ENCODE results near the gene RAB15.
A peak's percentile ranks its signal among the peaks of the same experiment; 100 is the strongest.

RAB15 gene

GRCh38 chr14:64987438-64987767 lies 15.3 kb upstream of the RAB15 start:
- no peak for DNase-seq

- DNase-seq: peak; percentile 95
These were observed 14.7 kb upstream of the RAB15 start, which contains the start of gene FNTB for GRCh38 chr14:64986648-64987437. FNTB (plus strand) TSS chr14:64986895; CDS start chr14:64986954, 59 bp downstream.

DNA sequence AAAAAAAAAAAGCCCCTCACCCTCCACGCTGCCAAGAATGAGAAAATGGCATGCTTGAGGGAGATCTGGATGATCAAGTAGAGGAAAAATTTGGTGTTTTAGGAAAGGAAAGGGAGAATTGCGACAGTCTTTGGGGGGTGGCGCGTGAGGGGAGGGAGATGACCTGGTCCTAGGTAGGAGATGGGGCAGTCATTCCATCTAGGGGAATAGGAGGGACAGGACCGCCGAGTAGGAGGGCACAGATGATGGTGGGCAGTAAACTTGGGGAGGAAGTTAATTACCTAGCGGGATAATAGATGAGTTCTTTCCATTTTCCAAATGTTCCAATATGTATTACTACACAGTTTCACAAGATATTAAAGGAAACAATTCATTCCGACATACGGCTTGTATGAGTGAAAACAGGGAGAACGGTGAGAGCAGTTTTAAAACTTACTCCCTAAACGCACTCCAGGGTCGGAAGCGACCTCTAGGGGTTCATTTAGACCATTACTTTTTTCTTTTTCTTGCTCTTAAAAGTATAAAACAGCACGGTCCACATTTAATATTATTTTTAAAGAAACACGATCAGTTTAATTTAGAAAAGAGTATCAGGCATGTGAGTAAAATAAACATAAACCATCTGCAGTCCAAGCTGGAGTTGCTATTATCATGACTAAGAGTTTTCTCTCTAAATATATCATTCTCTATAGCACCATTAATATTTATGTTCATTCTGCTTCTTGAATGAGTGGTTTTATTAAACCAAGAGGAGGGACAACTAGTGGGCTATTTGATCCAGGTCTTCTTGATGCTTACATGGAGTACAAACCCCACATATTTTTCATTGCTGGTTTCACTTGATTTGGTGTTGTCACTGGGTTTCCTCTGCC lies 11.5 kb upstream of the RAB15 start:
- peak; percentile 68 for DNase-seq

DNA sequence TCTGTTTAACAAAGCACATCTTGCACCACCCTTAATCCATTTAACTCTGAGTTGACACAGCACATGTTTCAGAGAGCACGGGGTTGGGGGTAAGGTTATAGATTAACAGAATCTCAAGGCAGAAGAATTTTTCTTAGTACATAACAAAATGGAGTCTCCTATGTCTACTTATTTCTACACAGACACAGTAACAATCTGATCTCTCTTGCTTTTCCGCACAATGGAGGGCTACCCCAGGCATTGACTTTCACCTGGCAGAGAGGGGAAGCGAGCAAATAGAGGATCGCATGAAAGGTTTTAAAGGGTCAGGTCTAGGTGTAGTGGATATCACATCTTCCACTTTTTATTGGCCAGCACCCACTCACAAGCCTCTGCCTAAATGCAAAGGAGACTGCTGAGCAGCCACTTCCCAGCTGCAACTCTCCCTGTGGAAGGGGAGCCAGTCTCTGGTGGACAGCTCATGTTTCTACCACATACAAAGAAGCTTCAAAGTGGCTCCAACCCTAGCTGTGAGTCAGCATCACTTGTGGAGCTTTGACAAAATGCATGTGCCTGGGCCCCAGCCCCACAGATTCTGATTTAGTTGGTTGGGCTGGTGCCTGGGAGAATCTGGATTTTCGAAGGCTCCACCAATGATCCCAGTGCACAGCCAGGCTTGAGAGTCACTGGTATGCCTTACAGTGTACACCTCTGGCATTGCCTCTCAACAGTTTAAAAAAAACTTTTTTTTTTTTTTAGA lies 7.4 kb upstream of the RAB15 start:
- DNase-seq: no peak

GRCh38 chr14:64974563-64974962 lies 2.4 kb upstream of the RAB15 start:
- DNase-seq: no peak

GRCh38 chr14:64973826-64974225 lies 1.7 kb upstream of the RAB15 start:
- no peak for DNase-seq

DNA sequence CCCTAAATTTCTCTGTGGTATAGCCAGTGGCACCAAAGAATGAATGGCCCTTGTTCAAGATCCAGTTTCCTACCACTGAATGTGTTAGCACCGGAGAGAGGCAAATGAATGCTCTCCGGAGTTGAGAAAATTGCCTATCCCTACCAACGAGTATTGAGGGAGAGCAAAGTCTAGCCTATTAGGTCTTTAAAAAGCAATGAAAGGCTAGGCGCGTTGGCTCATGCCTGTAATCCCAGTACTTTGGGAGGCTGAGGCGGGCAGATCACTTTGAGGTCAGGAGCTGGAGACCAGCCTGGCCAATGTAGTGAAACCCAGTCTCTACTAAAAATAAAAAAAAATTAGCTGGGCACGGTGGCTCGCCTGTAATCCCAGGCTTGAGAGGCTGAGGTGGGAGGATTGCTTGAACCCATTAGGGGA lies 898 bp upstream of the RAB15 start:
- no peak for DNase-seq

- DNase-seq: no peak
These were observed 619 bp downstream of the RAB15 start for GRCh38 chr14:64971491-64971942.

DNA sequence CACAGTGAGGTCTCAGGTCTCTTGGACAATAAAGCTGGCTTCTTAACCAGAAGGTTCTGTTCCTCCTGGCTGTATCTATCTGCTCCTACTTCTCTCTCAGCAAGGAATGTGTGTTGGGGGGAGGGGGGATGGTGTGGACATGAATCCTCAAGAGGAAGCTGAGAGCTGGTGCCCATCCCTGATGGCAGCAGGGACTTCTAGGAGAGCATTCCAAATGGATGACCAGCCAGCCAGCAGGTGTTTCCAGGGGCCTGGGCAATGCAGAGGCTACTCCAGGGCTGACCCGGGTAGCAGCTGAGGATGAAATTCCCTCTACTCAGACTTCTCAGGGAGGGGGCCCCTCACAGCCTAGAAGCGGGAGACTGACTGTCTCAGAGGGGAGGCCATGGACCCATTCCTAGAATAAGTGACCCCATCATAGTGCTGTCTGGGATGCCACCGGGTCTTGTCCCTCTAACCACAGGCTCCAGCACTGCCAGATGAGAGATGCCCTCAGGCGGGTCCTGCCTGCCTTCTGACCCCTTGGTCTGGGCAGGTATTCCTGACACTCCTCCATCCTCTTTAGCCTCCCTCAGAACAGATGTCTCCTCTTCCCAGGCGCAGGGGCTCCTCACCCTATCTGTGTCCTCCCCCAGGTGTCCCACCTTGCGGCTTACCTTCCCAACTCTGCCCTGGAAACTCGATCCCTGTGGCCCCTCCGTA lies 1.2 kb downstream of the RAB15 start:
- no peak for DNase-seq

DNA sequence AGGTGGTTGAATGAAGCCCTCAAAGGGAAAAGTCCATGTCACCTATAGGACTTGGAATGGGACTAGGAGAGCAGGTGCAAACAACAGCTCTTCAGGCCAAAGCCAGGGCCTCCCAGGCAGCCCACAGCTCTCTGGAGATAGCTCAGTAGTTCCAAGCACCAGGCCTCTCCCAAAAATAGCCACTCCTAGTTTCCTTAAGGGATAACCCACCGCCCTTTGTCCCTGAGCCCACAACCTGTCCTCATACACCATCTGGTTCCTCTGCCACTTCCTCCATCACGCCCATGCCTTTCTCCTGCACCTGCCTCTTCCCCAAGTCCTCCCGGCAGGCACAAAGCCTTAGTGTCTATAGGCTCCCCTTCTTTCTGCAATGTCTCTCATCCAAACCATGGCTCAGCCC lies 2.1 kb downstream of the RAB15 start:
- no peak for DNase-seq

- no peak for DNase-seq
These were observed 3.5 kb downstream of the RAB15 start for GRCh38 chr14:64968651-64969050.

DNA sequence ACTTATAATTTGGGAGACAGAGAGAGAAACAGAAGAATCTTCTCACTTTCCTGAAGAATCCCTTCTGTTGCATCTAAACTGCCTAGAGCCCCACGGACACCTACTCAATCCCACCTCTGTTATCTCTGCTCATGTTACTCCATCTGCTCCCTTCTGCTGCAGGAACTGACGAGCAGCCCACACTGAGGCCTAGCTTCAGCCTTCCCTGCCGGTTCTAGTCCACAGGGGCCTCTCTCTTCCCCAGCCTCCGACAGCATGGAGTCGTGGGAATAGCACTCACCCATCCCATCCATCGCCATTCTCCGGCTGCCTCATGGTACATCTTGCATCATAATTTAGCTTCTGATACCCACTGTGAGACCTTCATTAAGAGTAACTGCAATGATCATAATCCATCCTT lies 4.0 kb downstream of the RAB15 start:
- no peak for DNase-seq

GRCh38 chr14:64966976-64967375 lies 5.2 kb downstream of the RAB15 start:
- DNase-seq: no peak

GRCh38 chr14:64965356-64966000 lies 6.7 kb downstream of the RAB15 start:
- no peak for DNase-seq

DNA sequence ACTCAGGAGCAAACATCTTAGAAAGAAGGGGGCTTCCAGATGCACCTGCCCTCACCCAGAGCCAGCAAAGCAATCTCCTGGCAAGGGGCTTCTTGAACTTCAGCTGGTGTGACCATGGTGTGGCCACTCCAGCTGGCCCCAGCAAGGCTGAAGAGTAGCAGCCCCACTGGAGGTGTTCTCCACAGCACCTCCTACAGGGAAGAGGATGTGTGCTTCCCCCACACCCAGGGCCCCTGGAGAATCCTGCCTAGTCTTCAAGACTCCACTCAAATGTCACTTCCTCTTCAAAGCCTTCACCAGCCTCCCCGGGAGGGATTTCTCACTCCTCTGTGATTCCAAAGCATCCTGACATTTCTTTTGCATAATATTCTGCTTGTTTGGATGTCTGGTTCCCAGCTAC lies 8.5 kb downstream of the RAB15 start:
- DNase-seq: no peak

DNA sequence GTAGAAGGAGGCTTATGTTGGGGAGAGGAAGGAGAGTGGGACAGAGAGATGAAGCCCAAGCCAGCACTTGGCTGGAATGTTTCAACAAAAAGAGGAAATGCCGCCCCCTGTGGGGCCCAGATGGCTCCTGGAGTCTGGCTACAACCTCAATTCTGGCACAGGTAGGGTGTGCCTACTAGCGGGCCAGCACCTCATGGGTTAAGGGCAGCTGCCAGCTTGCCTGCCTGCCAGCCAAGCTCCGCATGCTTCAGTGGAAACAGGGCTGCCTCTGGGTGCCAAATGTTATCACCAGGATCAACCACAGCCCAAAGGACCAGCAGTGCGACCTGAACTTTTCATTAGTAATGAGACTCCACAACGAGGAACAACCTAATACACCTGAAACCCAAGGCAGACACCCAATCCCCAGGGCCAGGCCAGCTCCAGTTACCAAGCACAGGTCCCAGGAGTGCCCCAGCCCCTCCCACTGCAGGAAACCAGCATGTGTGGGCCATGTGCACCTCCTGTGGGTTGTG lies 11.3 kb downstream of the RAB15 start:
- no peak for DNase-seq

DNA sequence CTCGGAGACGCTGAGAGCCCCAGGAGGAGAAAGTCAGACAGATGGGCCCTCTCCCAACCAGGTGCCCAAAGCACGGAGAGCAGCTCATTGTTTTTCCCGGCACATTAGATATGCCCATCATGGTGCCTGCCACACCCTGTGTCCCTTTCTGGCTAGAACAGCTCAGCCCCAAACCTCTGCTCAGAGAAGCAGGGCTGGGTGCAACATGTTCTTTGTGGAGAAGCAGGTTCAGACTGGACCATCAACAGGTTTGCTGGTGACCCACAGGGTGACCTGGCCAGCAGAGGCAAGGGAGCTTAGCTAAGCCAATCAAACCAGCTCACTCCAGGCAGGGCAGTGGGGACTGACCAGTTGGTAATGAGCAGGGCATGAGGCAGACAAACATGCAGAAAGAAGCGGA lies 13.4 kb downstream of the RAB15 start:
- DNase-seq: no peak

DNA sequence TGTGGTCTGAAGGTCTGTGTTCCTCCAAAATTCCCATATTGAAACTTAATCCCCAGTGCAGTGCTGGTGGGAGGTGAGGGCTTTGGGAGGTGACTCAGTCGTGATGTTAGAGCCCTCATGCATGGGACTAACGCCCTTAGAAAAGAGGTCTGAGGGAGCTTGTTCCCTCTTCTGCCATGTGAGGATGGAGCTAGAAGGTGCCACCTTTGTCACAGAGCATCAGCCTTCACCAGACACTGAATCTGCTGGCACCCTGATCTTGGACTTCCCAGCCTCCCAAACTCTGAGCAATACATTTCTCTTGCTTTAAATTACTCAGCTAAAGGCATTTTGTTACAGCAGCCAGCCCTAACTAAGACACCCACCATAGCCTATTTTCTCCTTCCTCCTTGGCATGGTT lies 13.9 kb downstream of the RAB15 start:
- DNase-seq: no peak

DNA sequence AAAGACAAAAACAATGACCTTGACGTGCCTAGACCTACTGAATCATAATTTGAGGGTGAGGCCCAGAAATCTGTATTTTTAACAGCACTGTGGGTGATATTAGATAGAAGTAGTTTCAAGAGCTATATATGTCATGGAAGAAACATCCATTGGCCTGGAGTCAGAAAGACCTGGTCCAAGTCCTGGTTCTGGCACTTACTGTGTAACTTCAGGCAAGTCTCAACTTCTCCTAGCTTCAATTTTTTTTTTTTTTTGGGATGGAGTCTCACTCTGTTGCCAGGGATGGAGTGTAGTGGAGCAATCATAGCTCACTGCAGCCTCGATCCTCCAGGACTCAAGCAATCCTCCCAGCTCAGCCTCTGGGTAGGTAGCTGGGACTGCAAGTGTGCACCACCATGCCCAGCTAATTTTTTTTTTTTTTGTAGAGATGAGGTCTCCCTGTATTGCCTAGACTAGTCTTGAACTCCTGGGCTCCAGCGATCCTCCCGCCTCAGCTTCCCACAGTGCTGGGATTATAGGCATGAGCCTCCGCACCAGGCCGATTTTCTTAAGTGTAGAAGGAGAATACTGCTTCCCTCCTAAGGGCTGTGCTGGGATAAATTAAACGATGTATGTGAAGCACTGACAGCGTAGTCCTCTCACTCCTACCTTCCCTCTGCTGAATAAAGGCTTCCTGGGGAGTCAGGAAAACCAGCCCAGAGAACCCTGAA lies 15.3 kb downstream of the RAB15 start:
- no peak for DNase-seq

DNA sequence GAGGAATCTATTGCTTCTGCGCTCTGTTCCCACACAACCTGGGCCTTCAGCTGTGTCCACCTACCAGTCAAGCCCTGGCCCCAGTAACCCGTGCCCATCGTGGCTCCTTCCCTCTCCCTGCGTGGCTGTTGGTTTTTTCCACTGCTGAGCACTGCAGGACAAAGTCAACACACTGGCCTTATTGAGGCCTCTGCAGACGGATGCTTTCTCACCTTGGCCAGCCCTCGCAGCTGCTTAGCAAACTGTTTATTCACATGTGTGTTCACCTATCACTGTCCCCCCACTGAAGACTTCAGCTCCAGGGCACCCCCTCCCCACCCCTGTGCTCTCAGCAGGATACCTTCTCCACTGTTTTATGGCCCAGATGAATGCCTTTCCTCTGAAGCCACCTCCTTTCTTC lies 16.8 kb downstream of the RAB15 start:
- DNase-seq: no peak

GRCh38 chr14:64954491-64955240 lies 17.5 kb downstream of the RAB15 start:
- no peak for DNase-seq

Data from CD4-positive, alpha-beta T cell treated with Interleukin-12 subunit alpha and Interleukin-12 subunit beta, for 1 hour (primary cell).